GM12892 (cell line): Measurements from ENCODE around the gene SHISA9.

Experiments
- POLR2A ChIP-seq: IDR thresholded peaks from 2 replicates; pipeline ENCODE4 v1.6.1; 2011; ENCODE audit warnings: low read depth, low read length, control low read depth
- POLR2AphosphoS5 ChIP-seq: IDR thresholded peaks from 2 replicates; pipeline ENCODE4 v1.6.1; 2011; ENCODE audit warnings: low read depth, low read length, control low read depth
- TAF1 ChIP-seq: IDR thresholded peaks from 2 replicates; pipeline ENCODE4 v1.6.1; 2011; ENCODE audit warnings: low read depth, mild to moderate bottlenecking, control low read depth, low read length, borderline replicate concordance

GRCh38 chr16:13036600-13036999 lies 135.2 kb downstream of the SHISA9 start:
- no peak for TF ChIP-seq POLR2AphosphoS5
- TF ChIP-seq TAF1, result no peak
- TF ChIP-seq POLR2A, result no peak
